Parathyroid adenoma (tissue), 2 donors: Measurements from ENCODE around the gene STARD13.
A peak's percentile ranks its signal among the peaks of the same experiment; 100 is the strongest.

Experiments
- H2AFZ ChIP-seq: fragments of 300-600 bp; sonication (generic); one replicate; pipeline ENCODE4 v1.7.0; 2017; ENCODE audit warnings: antibody characterized with exemption, mild to moderate bottlenecking
- H3K27ac ChIP-seq: fragments of 300-600 bp; sonication (generic); one replicate; pipeline ENCODE4 v1.7.0; 2017
- H3K27me3 ChIP-seq: fragments of 300-600 bp; sonication (generic); one replicate; pipeline ENCODE4 v1.7.0; 2017; ENCODE audit warnings: low read length; ENCODE audit not compliant: control insufficient read depth, insufficient read depth
- H3K36me3 ChIP-seq: fragments of 300-600 bp; sonication (generic); one replicate; pipeline ENCODE4 v1.7.0; 2017; ENCODE audit warnings: low read length; ENCODE audit not compliant: control insufficient read depth, insufficient read depth
- H3K4me1 ChIP-seq: fragments of 300-600 bp; sonication (generic); one replicate; pipeline ENCODE4 v1.7.0; 2017; ENCODE audit warnings: control low read depth
- H3K4me2 ChIP-seq: fragments of 300-600 bp; sonication (generic); one replicate; pipeline ENCODE4 v1.7.0; 2017; ENCODE audit warnings: low read length
- H3K4me3 ChIP-seq: fragments of 300-600 bp; sonication (generic); one replicate; pipeline ENCODE4 v1.7.0; 2017; ENCODE audit warnings: low read depth, low read length
- H3K79me2 ChIP-seq: fragments of 300-600 bp; sonication (generic); one replicate; pipeline ENCODE4 v1.7.0; 2017; ENCODE audit warnings: control low read depth
- H3K9ac ChIP-seq: fragments of 300-600 bp; sonication (generic); one replicate; pipeline ENCODE4 v1.7.0; 2017; ENCODE audit warnings: mild to moderate bottlenecking
- H3K9me3 ChIP-seq: fragments of 300-600 bp; sonication (generic); one replicate; pipeline ENCODE4 v1.7.0; 2017; ENCODE audit warnings: low read length; ENCODE audit not compliant: control insufficient read depth
- TF ChIP-seq, protein P1 (sequence below): fragments of 300-600 bp; sonication (generic); IDR thresholded peaks from one replicate; pipeline ENCODE4 v1.7.0; 2017; ENCODE audit warnings: antibody characterized with exemption, mild to moderate bottlenecking
- donor health status: primary hyperparathyroidism.

The STARD13 gene

GRCh38 chr13:33083054-33083453 is 202.5 kb downstream of the STARD13 start:
- Histone ChIP-seq H3K79me2 (no peaks in the 10 kb centered on the region), H3K4me2 (no peak overlapping the region), H3K36me3 (no peaks in the 10 kb centered on the region), H3K27me3 (no peaks in the 10 kb centered on the region), H2AFZ (no peak overlapping the region), H3K9me3 (no peaks in the 10 kb centered on the region), H3K27ac (no peak overlapping the region), H3K4me1 (no peaks in the 10 kb centered on the region), H3K9ac (no peak overlapping the region), H3K4me3 (no peak overlapping the region)
- TF ChIP-seq, protein P1, sequence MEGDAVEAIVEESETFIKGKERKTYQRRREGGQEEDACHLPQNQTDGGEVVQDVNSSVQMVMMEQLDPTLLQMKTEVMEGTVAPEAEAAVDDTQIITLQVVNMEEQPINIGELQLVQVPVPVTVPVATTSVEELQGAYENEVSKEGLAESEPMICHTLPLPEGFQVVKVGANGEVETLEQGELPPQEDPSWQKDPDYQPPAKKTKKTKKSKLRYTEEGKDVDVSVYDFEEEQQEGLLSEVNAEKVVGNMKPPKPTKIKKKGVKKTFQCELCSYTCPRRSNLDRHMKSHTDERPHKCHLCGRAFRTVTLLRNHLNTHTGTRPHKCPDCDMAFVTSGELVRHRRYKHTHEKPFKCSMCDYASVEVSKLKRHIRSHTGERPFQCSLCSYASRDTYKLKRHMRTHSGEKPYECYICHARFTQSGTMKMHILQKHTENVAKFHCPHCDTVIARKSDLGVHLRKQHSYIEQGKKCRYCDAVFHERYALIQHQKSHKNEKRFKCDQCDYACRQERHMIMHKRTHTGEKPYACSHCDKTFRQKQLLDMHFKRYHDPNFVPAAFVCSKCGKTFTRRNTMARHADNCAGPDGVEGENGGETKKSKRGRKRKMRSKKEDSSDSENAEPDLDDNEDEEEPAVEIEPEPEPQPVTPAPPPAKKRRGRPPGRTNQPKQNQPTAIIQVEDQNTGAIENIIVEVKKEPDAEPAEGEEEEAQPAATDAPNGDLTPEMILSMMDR: no peak

GRCh38 chr13:33081666-33082065 is 203.9 kb downstream of the STARD13 start:
- H3K27ac ChIP-seq: no peak overlapping the region
- H3K4me2 ChIP-seq: no peak overlapping the region
- TF ChIP-seq, protein P1: no peak
- H3K36me3 ChIP-seq: no peaks in the 10 kb centered on the region
- H3K9me3 ChIP-seq: no peaks in the 10 kb centered on the region
- H3K4me3 ChIP-seq: no peak overlapping the region
- H3K9ac ChIP-seq: no peak overlapping the region
- H3K79me2 ChIP-seq: no peaks in the 10 kb centered on the region
- no peaks in the 10 kb centered on the region for H3K4me1 ChIP-seq
- no peaks in the 10 kb centered on the region for H3K27me3 ChIP-seq
- no peak overlapping the region for H2AFZ ChIP-seq

- Histone ChIP-seq H3K4me3 (no peak overlapping the region), H3K4me1 (no peaks in the 10 kb centered on the region), H3K4me2 (peak overlapping the region; percentile 36), H2AFZ (peak overlapping the region; percentile 20), H3K36me3 (no peaks in the 10 kb centered on the region), H3K27me3 (no peaks in the 10 kb centered on the region), H3K9ac (no peak overlapping the region), H3K27ac (no peak overlapping the region), H3K9me3 (no peaks in the 10 kb centered on the region), H3K79me2 (no peaks in the 10 kb centered on the region)
- TF ChIP-seq, protein P1: no peak
Observed at GRCh38 chr13:33080972-33081590, 204.5 kb downstream of the STARD13 start.

- Histone ChIP-seq H3K27me3 (no peaks in the 10 kb centered on the region), H3K9me3 (no peaks in the 10 kb centered on the region), H2AFZ (no peak overlapping the region), H3K27ac (no peak overlapping the region), H3K4me3 (no peak overlapping the region), H3K4me1 (no peaks in the 10 kb centered on the region), H3K79me2 (no peaks in the 10 kb centered on the region), H3K36me3 (no peaks in the 10 kb centered on the region), H3K9ac (no peak overlapping the region), H3K4me2 (no peak overlapping the region)
- TF ChIP-seq, protein P1: no peak
Observed at GRCh38 chr13:33079960-33080359, 205.6 kb downstream of the STARD13 start.

DNA sequence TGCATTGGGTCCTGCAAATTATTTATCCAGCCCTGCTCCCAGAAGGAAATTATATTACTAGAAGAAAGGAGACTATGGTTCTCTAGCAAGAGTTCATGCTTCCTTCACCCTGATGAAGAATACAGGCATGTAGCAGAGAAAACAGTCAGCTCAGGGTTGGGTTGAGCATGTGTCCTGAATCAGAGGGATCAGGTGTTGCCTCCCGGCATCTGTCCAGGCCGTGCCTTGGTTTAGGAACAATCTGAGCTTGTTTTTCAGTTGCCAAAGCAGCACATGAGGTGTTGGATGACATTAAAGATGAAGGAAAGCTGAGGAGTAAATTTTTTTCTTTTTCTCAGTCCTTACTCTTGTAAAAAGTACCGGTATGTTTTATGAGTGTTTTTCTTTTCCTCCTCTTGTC is 207.3 kb downstream of the STARD13 start:
- peak overlapping the region; percentile 46 for H2AFZ ChIP-seq
- TF ChIP-seq, protein P1: no peak
- no peaks in the 10 kb centered on the region for H3K79me2 ChIP-seq
- no peaks in the 10 kb centered on the region for H3K4me1 ChIP-seq
- H3K4me3 ChIP-seq: no peak overlapping the region
- no peak overlapping the region for H3K9ac ChIP-seq
- no peaks in the 10 kb centered on the region for H3K27me3 ChIP-seq
- peak overlapping the region; percentile 11 for H3K27ac ChIP-seq
- no peaks in the 10 kb centered on the region for H3K36me3 ChIP-seq
- H3K4me2 ChIP-seq: no peak overlapping the region
- H3K9me3 ChIP-seq: no peaks in the 10 kb centered on the region
